GM19099 (cell line): Measurements from ENCODE around the gene ANKRD53.

Experiments used
- POLR2A ChIP-seq: IDR thresholded peaks from 3 replicates; pipeline ENCODE4 v1.6.1; 2011; ENCODE audit warnings: low read depth; ENCODE audit not compliant: insufficient read length; ENCODE audit errors: extremely low read depth

The ANKRD53 gene

DNA sequence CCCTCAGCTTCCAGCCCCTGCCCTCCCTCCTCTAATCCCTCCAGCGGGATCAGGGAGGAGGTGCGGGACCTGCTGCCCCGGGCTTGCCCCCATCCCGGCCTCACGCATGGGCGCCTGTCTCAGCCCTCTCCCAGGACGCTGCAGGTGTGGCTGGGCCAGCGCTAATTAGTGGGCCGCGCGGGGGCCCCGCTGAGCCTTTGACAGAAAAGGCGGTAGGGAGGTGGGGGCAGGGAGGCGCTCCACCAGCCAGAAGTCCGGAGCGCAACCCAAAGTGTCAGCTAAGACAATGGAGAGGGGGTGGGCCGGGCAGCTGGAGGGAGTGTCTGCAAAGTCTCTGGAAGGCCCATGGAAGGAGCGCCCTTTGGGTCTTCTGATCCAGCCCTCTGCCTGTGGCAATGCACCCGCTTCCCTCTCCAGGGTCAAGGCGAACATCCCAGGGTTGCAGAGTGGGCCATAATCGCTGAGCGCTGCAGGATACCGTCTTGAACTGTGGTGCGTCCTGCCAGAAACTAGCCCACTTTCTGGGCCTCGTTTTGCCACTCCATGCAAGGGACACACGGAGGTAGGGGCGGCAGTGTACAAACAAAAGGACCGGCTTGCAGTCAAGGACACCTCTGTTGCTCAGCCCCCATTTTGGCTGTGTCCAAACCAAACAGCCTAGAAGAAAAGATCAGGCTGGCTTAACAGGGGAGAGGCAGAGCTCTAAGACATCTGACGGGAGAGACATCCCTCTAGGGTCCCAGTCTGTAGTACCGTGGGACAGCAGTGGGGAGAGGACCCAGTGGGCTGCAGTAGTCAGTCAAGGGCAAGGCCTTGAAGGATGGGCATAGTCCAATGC, 39.2 kb upstream of the ANKRD53 start:
- no peak for TF ChIP-seq POLR2A

DNA sequence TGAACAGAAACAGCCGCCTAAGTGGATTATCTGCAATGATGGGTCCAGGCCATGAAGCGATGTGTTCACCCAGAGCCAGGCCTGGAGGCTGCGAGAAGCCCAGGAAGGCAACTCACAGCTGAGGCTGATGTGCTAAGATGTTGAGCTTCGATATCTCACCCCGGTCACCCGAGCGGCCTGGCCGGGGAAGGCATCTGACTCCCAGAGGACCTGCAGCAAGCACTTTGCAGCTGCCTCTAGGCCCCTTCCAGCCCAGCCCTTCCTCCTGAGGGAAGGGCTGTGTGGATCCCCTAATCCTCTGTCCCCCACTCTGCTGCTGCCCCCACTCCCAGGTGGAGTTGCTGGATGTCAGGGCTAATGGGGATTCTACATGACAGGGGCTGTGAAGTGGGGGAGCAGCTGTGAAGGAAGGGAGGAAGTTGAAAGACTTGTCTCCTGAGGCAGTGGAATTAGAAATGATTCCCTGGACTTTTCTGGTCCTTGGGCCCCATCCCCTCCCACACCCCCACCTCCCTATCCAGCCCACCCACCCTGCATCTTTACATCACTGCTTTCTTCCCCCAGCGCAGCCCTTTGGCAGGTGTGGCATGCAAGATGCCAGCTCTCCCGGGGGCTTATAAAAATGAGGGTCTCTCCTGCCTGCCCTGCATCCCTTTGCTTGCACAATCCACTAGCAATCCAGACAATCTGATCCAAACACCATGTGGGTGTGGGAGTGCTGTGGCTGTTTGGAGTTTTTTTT, 38.4 kb upstream of the ANKRD53 start:
- TF ChIP-seq POLR2A, result no peak

DNA sequence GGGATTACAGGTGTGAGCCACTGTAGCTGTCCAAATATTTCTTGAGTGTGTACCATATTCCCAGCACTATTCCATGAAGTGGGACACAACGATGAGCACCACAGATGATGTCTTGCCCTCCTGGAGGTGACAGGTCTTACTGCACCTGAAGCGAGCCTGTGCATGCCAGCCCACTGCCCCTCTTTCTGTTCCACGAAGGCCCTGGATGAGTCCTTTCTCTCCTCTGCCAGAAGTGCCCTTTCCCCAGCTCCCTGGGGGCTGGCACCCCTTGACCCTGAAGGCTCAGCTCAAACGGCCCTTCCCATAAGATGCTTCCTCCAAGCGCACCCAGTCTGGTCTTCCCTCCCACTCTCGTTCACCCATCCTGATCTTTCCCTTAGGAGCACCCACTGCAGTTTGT, 37.2 kb upstream of the ANKRD53 start:
- TF ChIP-seq POLR2A, result no peak

DNA sequence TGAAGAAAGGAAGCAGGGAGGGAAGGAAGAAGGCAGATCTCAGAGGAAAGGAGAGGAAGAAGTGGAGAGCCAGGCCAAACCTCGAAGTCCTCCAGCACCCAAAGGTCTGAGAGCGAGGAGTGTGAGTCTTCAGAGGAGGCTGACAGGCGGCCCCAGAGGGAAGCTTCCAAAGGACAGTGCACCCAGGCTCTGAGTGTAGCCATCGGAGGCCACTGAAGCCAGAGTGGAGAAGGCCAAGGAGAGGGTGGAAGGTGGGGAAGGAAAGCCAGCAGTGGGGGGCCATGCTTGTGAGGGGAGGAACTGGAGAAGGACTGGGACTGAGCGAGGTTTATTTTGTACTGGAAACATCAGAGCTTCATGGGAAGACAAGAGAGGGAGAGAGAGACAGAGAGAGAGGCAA, 36.7 kb upstream of the ANKRD53 start:
- TF ChIP-seq POLR2A, result no peak

DNA sequence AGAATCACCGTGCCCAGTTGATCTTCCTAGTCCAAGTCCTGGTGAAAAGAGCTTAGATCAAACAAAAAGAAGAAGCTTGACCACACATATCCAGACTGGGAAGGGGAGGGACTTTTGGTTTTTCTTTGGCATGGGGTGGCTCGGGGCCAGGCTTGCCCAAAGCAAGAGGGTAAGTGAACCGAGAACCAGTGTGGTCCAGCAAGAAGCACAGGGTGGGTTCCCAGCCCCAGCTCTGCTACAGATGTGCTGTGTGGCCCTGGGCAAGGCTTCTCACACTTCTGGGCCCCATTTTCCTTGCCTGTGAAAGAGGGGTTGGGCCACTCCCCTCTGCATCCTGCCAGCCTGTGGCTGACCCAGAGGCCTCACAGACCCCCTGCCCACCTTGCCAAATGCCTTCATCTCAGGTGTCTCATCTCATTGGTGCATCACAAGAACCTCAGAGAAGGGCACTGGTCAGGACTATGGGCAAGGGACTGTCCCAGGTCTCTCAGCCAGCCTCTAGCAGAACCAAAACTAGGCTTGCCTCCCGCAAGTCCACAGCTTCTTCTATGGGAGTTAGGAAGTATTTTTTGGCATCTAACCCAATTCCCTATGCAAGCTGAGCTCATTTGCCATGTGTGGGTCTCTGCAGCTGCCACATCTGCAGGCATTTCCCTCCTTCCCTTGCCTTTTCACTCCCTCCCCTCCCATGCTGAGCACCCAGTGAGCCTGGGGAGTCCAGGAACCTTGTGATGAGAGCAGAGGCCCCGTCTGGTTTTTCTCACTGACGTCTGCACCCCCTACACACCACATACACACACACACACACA, 35.8 kb upstream of the ANKRD53 start:
- TF ChIP-seq POLR2A, result no peak

DNA sequence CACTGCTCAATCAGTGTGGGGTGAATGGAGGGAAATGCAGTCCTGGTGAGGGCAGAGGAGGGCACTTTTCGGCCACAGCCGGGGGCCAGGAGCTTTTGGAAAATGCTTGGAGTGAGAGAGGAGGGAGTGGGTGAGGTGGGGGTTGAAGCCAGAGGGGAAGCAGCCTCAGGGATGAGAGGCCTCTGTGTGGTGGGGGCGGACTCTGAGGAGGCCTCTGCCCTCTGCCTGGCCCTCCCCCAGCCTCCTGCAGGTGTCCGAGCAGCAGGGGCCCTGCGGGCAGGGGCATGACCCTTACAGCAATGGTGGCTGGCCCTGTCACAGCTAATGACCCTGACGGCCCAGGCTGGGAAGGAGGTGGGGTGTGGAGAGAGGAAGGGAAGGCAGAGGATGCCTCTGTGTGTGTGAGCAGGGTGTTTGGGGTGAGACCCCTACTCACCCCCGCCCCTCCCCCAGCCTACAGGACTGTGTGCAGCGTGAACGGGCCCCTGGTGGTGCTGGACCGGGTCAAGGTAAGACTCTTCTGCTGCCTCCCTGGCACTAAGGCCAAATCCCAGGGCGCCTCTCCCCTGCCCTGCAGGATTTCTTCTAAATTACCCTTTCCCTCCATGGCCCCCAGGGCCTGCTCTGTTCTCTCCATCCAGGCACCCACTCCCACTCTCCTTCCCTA, 35.1 kb upstream of the ANKRD53 start:
- no peak for TF ChIP-seq POLR2A

DNA sequence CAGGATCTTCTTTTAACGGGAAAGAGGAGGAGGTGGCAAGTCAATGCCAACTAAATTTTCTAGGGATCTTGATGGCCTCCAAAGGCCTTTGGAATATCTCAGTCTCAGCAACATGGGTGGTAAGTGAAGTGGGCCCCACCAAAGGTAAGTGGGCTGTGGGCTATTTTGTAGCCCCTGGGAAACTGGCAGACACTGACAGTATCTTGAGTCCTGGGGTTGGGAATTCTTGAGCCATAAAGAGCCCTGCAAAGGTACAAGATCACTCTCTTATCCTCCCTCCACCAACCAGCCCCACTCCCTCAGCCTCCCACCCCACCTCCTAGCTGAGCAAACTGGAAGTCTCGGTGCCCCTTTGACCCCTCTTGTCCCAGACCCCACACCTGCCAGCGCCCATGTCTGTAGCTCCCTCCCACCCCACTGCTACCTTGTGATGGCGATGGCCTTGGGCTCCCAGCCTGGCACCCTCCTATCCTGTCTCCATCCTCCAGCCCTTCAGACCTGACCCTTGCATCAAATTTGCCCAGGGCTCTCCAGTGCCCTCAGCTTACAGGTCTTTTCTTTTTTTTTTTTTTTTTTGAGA, 34.2 kb upstream of the ANKRD53 start:
- TF ChIP-seq POLR2A, result no peak

DNA sequence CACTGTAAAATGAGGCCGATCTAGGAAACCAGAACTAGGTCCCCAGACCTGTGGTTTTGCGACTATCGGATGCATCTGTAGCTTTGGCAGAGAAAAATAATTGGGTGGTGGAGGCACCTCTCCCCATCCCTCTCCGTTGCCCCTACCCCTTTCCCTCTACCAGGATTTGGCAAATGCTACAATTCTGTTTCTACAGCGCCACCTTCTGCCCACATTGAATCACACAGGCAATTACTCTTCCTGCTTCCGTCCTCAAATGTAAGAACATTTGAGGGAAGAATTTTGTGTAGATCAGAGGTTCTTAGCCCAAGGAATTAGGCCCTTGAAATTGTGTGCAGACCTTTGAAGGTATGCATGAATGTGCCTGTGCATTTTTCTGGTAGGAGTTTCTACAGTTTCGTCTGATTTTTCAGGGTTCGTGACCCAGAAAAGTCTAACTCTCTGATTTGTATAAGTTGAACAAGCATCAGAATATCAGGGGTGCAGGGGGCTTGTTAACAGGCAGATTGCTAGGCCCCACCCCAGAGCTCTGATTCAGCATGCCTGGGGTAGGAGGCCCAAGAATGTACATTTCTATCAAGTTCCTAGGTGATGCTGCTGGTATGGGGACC, 31.5 kb upstream of the ANKRD53 start:
- no peak for TF ChIP-seq POLR2A

DNA sequence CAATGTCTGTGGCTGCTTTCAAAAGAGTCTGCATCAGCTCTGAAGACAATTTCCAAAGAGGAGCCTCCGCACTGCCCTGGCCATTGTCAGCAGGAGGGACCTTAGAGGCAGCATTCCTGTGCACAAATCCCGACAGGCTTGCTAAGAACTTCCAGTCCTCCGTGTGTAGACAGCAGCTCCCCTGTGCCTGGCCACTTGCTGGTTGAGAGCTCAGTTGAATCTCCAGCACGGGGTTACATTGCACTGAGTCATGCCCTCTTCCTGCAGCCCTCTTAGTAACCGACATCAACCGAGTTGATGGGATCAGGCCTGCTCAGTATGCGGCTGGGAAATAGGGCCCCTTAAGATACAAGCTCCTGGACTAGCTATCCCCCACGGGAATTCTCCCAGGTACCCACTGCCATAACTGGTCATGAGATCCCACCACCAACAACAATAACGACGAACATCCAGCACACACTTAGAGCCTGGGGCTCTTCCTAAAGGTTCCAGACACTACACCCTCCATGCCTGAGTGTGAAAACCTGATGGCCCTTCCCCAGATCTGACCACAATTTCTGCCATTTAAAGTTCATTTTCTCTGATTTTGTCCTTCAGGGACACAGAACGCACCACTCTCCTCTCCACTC, 30.8 kb upstream of the ANKRD53 start:
- TF ChIP-seq POLR2A, result no peak

DNA sequence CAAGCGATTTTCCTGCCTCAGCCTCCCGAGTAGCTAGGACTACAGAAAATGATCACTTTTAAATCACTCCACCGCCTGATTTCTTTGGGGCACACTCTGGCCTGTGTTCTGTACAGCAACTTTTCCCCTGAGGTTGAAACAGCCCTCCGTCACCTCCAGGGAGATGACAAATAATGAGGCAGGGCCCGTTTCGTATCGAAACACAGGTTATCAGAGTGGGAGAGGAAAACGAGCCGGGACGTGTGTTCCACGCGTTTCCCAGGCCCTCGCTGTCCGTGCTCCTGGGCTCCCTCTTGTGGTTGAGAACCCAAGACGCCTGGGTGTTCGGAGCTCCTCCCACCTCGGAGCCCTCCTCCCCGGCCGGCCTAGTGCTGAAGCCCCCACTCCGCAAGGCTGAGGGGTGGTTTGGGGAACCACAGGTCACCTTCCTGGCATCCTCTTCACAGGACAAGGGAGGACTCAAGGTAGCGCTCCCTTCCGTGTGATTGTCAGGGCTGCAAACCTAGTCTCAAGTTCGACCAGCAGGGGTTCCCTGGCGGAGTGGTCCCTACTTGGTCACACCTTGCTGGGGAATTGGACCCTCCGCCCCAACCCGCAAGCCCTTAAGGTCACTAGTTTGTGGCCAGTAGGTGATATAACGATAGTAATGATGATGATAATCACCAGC, 30.0 kb upstream of the ANKRD53 start:
- TF ChIP-seq POLR2A, result no peak

DNA sequence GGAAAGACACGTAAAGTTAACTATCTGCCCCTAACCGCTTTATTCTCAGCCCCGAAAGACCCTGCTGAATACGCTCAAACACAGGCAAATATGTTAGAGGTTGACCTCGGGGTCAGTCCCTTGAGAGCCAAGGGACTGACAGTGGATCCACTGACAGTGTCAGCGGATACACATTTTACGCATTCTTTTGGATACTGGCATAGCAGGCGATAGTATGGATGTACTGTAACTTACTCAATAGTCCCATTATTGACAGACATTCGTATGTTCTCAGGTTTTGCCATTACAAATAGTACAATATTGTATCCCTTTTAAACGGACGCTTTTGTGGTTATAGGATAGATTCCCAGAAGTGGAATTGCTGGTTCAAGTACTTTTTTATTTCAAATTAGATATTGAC, 29.3 kb upstream of the ANKRD53 start:
- no peak for TF ChIP-seq POLR2A

DNA sequence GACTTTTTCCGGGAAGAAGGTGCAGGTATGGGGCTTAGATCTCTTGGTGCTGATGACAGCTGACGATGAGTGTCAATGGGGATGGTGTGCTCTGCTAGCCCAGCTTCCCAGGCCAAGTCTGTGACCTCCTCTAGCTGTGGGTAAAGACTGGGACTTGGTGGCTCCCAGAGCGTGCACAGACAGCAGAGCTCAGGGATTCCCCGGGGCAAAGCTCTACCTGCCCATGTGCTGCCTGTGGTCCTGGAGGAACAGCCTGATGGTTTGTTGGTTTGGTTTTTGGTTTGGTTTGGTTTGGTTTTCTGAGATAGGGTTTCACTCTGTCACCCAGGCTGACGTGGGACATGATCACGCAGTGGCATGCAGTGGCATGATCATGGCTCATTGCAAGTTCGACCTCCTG, 23.5 kb upstream of the ANKRD53 start:
- no peak for TF ChIP-seq POLR2A

DNA sequence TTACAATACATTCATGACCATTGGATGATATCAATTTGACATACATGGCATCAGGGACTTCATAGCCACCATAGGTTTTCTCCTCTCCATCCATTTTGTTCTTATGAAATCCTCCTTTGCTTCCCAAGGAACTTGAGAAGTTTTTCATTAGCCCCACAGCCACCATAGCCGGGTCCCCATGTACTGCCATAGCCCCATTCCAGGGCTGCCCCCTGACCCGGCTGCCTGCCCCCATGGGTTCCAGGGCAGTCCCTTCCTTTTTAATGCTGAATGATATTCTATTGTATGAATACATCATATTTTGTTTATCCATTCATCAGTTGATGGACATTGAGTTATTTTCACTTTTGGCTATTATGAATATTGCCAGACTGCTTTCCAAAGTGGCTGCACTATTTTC, 22.3 kb upstream of the ANKRD53 start:
- TF ChIP-seq POLR2A, result no peak
